HG03060 (cell line): ENCODE measurements around the gene IQSEC2.

Experiments used
- ATAC-seq: cut with Tn5 transposase; IDR thresholded peaks from one replicate; pipeline ENCODE4 v1.9.1; 2021; ENCODE audit warnings: low read depth, moderate number of reproducible peaks; ENCODE audit not compliant: unreplicated experiment

The IQSEC2 gene

GRCh38 chrX:53272808-53273337 is 8.5 kb downstream of the IQSEC2 start:
- ATAC-seq, result no peak

DNA sequence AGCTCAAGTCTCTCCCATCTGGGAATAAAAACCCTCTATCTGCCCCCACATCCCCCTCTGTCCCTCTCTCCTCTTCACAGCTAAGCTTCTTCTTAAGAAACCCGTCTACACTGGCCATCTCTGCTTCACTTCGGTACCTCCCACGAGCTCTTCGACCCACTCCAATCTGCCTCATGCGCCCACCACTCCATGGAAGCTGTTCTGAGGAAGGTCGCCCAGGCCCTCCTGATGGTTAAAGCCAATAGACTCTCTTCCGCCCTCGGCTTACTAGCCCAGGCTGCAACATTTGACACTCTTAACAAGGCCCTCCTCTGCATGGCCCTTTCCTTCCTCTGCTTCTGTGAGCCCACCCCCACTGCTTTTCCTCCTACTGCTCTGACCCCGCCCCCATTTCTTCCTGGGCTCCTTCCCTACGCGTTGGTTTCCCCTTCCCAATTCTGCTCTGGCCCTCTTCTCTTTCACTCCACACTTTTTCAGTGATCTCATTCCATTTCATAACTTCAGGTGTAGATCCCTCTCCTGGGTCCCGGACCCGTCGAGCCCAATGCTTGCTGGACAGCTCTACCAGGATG is 11.8 kb downstream of the IQSEC2 start:
- ATAC-seq, result no peak

DNA sequence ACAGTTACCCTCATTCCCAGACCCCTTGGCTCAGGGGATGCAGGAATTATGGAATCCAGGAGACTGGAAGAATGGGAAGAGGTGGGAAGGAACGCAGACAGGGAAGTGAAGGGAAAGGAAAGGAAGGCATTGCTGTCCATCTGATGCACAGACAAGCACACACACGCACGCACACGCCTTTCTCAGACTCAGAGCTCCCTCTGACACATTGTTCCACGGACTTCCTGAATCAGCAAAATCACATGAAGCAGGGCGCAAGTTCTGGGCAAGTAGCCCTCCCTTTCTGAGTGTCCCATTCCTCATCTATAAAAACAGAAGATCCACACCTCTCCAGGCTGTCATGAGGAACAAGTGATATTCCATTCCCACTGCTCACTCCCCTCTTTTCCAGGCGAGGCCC is 13.2 kb downstream of the IQSEC2 start:
- ATAC-seq, result no peak

DNA sequence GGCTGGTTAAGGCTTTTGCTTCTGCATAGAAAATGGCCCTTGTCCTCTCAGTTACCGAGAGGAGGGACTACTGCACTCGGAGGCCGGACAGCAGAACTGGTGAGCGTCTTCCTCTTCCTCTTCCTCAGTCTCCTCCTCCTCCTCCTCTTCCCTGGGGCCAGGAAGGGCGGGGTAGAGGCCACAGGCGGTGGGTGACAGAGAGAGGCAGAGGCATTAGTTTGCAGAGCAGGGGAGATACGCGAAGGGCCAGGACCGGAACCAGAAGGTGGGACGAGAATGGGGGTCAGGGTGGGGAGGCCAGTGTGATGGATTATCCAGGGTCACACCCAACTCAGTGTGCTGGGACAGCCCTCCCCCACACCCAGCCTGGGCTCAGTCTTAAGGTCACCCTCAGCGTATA is 14.5 kb downstream of the IQSEC2 start:
- no peak for ATAC-seq

GRCh38 chrX:53265771-53266574 is 15.4 kb downstream of the IQSEC2 start:
- no peak for ATAC-seq

- no peak for ATAC-seq
Observed at GRCh38 chrX:53263597-53264094, 17.7 kb downstream of the IQSEC2 start.

- ATAC-seq, result no peak
Observed at GRCh38 chrX:53262918-53263394, 18.4 kb downstream of the IQSEC2 start.

- no peak for ATAC-seq
Observed at GRCh38 chrX:53262189-53262917, 19.0 kb downstream of the IQSEC2 start.

DNA sequence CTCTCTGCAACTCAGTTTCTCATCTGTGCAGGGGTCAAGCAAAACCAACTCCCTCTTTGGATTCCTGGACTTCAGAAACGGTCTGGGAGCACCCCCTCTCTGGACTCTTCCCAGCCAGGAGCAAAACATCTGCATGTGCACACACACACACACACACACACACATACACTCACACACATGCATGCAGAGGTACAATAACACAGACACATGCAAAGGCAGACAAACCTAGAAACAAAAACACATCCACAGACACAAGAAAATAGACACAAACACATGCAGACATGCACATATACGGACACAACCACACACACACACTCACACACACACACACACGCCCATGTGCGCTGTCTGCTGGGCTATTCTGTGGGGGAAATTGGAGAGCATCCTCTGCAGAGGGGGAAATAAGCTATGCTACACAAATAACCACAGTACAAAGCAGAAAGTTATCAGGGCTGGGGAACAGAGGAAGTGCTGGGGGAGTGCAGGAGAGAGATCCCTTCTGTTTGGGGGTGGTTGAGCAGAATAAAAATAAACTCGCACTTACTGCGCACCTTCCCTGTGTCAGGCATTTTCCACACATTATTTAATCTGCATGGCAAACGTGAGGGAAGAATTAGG is 19.9 kb downstream of the IQSEC2 start:
- no peak for ATAC-seq

DNA sequence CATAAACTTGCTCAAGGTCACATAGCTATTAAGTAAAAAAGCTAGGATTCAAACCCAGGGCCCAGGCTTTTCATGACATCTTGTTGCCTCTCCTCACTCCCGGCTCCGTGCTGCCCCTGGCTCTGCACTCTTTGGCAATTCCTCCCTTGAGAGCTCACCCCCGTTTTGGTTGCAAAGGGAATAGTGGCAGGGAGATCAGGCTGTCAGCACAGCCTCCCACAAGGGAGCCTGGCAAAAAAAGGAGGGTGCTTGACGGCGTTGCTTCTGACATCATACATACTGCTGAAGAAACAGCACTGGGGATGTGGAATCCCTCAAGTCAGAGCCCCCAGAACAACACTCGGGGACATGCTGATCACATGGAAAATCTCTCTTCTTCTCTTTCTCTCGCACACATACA is 20.5 kb downstream of the IQSEC2 start:
- no peak for ATAC-seq

DNA sequence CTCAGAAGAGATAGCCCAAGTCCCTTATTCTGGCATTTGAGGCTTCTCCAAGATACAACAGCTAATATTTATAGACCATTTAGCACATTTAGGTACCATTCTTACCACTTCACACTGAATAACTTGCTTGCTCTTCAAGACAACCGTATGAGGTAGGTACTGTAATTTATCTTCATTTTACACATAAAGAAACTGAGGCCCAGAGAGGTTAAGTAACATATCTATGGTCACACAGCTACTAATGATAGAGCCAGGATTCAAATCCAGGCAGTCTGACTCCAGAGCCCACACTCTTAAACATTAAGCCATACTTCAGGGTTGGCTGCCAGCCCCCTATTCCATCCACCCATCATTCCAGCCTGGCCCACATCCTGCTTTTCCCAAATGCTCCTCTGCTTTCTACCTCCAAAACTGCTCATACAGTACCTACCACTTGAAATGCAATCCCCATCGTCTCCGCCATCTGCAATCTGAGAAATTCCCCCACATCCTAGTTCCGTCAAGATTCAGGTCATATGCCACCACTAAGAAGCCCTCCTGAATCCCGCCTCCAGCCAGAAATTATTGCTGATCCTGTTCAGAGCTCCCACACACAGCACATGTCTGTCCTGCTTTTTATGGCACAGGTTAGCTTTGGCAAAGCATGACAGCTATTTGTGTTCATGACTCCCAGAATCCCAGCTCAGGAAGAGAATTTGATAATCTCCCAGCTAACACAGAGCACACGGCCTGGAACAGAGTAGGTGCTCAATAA is 23.5 kb downstream of the IQSEC2 start:
- no peak for ATAC-seq

- ATAC-seq, result no peak
Observed at GRCh38 chrX:53257166-53257565, 24.2 kb downstream of the IQSEC2 start.

- no peak for ATAC-seq
Observed at GRCh38 chrX:53256446-53257041, 24.8 kb downstream of the IQSEC2 start.

DNA sequence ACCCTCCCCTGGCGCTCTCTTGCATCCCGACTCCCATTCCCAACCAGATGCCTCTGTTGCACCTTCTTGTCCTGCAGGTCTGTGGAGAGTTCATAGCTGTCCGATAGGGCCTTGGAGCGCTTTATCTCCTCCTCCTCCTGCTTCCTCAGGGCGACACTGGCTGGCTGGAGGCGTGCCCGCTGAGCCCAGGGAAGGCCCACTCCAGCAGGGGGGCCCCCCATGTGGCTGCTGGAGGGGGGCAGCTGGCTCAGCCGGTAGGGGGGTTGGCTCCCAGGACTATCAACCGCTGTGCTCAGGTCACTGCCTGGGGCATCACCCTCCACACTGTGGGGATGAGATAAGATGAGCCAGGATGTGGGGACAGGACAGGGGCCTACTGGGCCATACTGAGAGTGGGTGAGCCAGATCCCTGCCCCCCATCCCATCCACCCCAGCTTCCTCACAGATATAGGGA is 25.6 kb downstream of the IQSEC2 start:
- ATAC-seq, result no peak

DNA sequence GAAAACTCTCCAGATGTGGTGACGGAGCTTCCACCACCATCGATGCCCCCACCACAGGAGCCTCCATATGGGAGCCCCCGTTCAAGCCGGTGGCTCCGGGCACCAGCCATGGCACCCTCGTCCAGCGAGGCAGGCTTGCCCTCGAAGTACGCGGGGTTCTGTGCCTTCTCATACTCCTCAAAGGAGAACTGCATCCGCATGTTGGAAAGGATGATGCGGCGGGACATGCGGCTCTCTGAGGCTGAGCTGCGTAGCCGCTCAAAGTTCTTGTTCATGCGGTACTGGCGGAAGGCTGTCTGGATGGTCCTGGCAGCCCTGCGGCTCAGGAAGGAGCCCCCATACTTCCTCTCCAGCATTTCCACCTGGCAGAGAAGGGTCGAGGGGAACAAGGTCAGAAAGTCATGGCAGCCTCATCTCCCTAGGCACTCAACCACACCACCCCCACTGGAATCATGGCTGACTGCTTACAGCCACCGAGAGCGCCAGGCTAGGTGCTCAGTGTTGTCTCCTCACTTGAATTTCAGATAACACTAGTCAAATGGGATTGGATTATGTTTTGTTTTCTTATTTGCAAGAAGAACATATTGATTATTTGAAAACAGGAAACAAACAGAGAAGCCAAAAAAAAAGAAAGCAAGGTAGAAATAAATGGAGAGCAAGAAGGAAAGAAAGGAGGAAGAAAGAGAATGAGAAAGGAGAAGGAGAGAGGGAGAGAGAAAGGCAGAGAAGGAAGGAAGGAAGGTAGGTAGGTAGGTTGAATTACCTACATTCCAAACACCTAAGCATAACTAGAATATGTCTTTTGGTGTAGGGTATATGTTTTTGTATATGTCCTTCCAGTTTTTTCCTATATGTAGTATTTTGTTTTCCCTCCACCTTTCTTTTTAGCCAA is 26.6 kb downstream of the IQSEC2 start:
- no peak for ATAC-seq

GRCh38 chrX:53253293-53254020 is 27.9 kb downstream of the IQSEC2 start:
- ATAC-seq, result no peak

DNA sequence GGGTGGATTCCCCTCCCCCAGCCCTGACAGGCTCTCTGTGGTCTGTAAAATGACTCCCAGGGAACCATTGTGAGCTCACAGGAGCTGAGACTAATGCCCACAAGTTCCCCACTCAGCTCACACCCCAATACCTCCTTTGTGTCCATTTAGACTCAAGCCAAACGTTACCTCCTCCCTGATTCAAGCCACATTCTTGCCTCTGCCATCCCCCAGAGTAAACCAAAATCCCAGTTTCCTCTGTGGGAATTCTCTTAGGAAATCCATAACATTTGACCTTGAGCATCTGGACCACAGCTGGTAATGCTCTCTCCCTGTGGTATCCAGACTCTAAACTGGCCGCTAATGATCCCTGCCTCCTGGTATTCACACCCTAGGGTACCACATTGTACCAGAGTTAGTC is 30.1 kb downstream of the IQSEC2 start:
- no peak for ATAC-seq

DNA sequence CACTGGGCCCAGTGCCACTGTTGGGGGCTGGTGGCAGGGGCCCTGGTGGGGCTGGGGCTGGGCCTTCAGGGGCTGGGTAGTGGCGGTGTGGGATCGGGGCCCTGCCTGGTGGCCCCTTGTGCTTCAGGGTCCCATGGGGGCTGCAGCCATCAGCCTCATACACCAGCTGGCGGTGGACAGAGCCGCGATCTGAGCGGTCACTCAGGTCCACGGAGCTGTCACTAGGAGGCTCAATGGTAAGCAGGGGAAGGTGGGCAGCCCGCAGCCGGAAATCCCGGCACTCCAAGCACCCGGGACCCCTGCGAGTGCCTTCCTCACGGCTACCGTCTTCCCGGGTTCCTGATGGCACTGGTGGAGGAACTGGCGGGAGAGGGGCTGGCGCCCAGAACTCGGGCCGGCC is 30.8 kb downstream of the IQSEC2 start:
- ATAC-seq, result no peak
